ENCODE measurements around the gene SYTL1.

The SYTL1 gene

GRCh38 chr1:27348861-27349783 lies 7.3 kb downstream of the SYTL1 start:
- no peak for DNase-seq (ENCODE audit: low read depth)

- DNase-seq (ENCODE audit: low read depth), result no peak
Observed at GRCh38 chr1:27349784-27350662, 8.2 kb downstream of the SYTL1 start.

- no peak for DNase-seq (ENCODE audit: low read depth)
Observed at GRCh38 chr1:27350663-27351540, 9.1 kb downstream of the SYTL1 start.

- DNase-seq (ENCODE audit: low read depth), result no peak
Observed at GRCh38 chr1:27351541-27352107, 9.8 kb downstream of the SYTL1 start.

- no peak for DNase-seq (ENCODE audit: low read depth)
Observed at GRCh38 chr1:27353166-27353565, 11.3 kb downstream of the SYTL1 start.

GRCh38 chr1:27353629-27354028 lies 11.8 kb downstream of the SYTL1 start:
- no peak for DNase-seq (ENCODE audit: low read depth)

DNA sequence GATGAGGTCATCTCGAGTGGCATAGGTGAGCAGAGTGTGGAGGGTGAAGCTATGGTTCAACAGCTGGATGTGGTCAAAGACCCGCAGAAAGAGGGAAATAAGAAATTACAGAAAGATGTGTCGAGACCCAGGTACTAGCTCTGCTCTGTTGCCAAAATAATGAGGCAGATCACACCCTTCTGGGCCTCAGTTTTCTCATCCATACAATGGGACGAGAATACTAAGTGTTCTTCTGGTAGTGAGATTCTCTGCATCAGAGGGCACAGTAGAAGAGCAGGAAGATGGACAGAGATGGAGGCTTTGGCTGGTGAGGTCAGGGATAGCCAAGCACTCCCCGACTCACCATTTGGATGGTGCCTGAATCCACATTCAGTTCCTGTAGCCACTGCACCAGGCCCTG lies 13.9 kb downstream of the SYTL1 start:
- DNase-seq (ENCODE audit: low read depth), result no peak

DNA sequence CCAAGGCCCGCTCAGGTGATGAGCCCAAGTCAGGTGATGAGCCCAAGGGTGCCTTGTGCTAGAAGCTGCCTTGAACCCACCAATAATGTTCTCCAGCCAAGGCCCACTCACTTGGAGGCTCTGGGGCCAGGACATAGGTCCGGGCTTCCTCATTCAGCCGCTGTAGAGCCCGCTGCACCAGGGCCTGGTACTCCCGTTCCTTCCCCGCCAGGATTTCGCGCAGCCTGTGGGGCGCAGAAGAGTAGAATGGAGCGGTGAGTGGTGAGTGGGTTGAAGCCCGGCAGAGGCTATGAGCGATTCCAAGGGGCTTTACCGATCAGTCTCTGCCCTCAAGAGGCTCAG lies 14.4 kb downstream of the SYTL1 start:
- DNase-seq (ENCODE audit: low read depth), result no peak

DNA sequence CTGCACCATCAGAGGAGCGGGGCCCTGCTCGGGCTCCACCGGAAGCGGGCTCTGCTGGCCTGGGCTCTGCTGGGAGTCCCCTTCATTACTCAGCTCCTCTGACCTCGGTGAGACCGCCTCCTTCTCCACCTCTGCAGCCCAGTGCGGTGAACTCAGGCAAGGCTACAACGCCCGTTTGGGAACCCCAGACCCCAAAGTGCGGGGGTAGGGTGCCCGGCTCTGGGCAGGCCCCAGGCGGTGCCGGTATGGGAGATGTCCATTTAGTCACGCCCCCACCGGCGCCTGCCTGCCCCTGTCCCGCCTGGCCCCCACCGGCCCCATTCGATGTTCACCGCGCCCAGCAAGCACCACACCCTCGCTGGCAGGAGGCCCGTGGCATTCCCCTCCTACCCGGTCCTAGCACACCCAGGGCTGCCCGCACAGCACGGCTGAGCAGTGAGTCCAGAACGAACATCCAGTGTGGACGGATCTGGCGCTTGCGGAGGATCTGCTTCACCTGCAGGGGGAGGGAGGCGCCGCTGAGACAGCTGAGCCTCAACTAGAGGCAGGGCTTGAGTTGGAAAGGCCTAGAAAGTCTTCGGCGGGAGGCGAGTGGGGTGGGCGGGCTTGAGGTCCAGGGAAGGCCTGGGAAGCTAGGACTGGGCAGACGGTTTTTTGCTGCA lies 14.9 kb downstream of the SYTL1 start:
- DNase-seq (ENCODE audit: low read depth), result no peak

GRCh38 chr1:27357281-27358037 lies 15.6 kb downstream of the SYTL1 start:
- peak; percentile 67 for DNase-seq (ENCODE audit: low read depth)

GRCh38 chr1:27358038-27358927 lies 16.5 kb downstream of the SYTL1 start:
- DNase-seq (ENCODE audit: low read depth), result no peak

DNA sequence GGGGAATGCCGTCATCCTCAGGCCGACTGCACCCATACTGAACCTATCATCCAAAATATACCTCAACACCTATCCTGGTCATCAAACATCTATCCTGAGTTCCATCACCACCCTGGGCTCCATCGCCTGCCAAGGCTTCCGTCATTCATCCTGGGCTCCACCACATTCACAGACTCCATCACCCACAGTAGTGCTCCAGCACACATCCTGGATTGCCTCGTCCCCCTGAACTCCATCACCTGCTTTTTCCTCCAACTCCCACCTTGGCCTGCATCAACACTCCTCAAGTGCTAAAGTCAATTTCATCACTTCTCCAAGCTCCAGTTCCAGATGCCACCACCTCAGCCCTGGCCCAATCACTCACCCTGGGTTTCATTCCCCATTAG lies 17.1 kb downstream of the SYTL1 start:
- no peak for DNase-seq (ENCODE audit: low read depth)

GRCh38 chr1:27359822-27360158 lies 18.0 kb downstream of the SYTL1 start:
- no peak for DNase-seq (ENCODE audit: low read depth)

DNA sequence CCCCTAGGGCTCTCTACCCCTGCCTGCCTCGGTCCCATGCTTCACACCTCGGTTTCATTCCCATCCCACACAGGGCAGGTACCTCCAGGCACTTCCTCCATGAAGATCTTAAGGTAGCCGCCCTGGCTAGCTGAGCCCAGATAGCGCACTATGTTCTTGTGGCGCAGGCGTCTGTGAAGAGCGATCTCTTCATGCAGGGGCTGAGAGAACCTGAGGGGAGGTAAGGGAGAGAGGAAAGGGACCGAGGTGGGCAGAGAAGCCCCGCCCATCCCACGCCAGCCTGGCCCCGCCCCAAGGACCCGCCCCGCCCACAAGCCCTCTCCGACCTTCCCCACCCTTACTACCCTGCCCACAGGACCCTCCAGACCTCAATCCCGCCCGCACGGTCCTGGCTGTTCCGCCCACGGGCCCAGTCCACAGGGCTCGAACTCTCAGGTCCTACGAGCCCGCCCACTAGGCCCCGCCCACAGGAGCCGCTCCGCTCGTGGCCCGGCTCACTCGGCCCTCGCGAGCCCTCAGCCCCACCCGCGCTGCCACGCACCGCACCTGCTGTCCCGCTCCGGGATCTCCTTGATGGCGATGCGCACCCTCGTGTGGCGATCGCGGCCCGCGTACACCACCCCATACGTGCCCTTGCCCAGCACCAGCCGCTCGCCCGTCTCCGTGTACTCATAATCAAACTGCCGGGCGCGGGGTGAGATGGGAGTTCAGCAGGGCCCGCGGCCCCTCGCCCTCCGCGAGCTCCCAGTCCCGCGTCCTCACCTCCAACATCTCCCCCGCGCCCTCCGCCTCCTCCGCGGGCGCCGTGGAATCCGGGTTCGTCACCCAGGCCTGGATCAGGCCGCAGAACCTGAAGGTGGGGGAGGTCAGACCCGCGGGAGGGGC lies 18.6 kb downstream of the SYTL1 start:
- no peak for DNase-seq (ENCODE audit: low read depth)

DNA sequence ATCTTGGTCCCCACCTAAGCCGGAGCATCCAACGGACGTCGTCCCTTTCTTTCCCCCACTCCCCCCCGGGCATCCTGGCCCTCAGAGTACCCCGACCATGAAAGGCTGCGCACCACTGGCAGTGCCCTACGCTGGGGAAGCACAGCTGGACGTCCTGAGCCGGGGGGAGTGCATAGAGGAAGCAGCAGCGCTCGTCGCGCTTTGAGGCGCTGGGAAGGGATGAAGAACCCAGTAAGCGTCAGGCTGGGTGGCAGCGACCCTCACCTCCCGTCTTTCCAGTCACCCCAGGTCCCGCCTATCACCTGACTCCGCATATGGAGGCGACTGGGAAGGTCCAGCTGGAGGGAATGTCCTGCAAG lies 19.2 kb downstream of the SYTL1 start:
- DNase-seq (ENCODE audit: low read depth), result no peak

DNA sequence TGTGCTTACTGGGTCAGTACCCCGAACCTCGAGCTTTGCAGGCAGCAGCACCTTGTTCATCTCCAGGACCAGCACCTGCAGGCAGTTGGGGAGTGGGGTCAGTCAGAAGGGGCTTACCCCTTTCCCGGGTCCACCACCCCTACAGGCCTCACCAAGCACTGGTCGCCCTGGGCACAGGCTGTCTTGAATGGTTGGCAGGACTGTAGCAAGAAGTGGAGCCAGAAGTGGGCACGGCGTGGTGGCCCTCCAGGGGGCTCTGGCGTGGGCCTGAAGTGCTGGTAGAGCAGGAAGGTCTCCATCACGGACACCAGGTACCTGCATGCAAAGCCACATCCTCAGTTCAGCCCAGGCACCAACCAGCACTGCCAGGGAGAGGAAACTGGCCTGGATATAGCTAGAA lies 19.7 kb downstream of the SYTL1 start:
- DNase-seq (ENCODE audit: low read depth), result no peak

DNA sequence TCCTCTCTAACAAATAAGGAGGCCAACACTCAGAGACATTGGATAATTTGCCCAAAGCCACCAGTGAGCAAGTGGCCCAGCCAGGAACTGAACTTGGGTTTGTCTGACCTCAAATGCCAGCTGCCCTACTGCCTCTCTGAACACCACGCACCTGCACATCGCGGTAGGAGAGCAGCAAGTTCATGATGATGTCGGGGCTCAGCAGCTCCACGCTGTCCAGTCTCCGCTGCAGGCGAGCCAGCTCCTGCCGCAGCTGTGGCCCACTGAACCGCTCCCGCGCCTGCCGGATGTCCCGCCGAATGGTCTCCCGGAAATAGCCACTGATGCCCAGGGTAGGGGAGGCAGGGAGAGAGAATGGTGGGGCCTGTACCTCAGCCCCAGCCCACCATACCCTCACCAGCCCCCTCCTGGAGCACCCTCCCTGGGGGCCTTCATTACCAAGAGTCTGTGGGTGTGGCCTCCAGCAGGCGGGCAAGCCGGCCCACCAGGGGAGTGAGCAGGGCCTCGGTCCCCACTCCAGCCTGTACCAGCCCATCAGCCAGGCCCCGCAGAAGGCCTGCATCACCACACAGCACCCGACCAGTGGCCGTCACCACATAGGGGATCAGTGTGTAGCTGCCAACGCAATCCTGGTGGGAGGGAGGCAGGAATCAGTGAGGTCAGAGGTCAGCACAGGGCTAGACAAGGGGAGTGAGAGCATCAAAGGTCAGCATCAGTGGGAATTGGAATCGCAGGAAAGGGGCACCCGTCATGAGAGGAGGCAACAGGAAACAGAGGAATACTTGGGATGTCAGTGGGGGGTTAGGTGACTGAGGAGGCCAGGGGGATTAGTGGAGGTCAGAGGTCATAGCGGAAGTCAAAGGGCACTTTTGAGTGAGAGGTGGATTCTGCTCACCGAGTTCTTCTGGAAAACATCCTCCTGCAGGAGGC lies 22.2 kb downstream of the SYTL1 start:
- no peak for DNase-seq (ENCODE audit: low read depth)
